Epithelial cell of prostate (primary cell): ENCODE measurements around the gene SPCS1.
A peak's percentile ranks its signal among the peaks of the same experiment; 100 is the strongest.

Experiments
- DNase-seq: peaks from one replicate; pipeline ENCODE4 v3.0.0-alpha.2; 2011; ENCODE audit warnings: low read depth, low spot score
- H3K27ac ChIP-seq: fragments of 450-650 bp; 2 replicates; pipeline ENCODE4 v1.5.1; 2017; ENCODE audit warnings: mild to moderate bottlenecking

Gene SPCS1

GRCh38 chr3:52693071-52693470 is 12.8 kb upstream of the SPCS1 start:
- no peak for DNase-seq
- no peak overlapping the region for H3K27ac ChIP-seq

GRCh38 chr3:52694528-52695189 is 11.2 kb upstream of the SPCS1 start:
- DNase-seq: no peak
- H3K27ac ChIP-seq: no peak overlapping the region

GRCh38 chr3:52695798-52696671 is 9.9 kb upstream of the SPCS1 start:
- H3K27ac ChIP-seq: no peak overlapping the region
- no peak for DNase-seq

GRCh38 chr3:52696830-52697631 is 8.9 kb upstream of the SPCS1 start:
- no peak overlapping the region for H3K27ac ChIP-seq
- DNase-seq: no peak

DNA sequence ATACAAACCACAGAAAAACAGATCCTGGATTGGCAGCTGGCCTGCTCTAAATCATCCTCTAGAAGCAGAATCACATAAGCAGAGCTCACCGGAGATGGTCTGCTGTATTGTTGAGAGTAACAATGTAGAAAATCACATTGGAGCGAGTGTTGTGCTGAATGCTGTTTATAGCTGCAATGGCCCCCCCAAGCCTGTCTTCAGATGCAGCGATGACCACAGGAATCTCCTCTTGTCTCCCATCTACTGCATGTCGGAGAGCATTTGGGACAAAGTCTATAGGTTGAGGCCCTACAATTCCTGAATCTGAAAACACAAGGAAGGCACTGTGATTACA is 8.3 kb upstream of the SPCS1 start:
- DNase-seq: no peak
- no peak overlapping the region for H3K27ac ChIP-seq

DNA sequence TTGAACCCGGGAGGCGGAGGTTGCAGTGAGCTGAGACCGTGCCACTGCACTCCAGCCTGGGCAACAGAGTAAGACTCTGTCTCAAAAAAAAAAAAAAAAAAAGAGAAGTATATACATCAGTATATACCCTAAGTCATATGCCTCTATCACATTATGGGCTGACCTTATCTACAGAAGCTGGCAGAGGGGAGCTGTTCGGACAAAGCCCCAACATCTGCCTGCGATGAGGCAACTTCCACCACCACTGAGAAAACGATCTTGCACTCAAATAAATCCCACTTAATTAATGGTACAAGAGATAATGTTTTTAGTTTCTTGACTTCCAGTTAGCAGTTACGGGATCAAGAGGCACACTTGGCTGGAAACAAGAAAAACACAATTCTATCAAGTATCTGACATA is 2.6 kb upstream of the SPCS1 start:
- H3K27ac ChIP-seq: no peak overlapping the region
- DNase-seq: no peak

- H3K27ac ChIP-seq: peak overlapping the region; percentile 82
- no peak for DNase-seq
Observed at GRCh38 chr3:52704611-52705437, 1.1 kb upstream of the SPCS1 start.

DNA sequence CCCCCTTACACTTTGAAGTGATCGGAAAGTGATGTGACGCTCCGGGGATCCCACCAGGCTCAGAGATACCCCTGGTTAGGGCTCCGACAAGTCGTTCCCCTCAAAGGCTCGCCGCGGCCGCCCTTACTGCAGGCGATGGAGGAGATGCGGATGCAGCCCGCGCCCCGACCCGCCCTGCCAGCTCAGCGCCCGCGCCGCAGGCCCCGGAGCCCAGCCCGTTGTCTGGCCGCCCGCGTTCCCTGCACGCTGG is 543 bp upstream of the SPCS1 start:
- DNase-seq: no peak
- peak overlapping the region; percentile 82 for H3K27ac ChIP-seq

GRCh38 chr3:52707585-52707984 is 1.7 kb downstream of the SPCS1 start:
- H3K27ac ChIP-seq: no peak overlapping the region
- no peak for DNase-seq

- H3K27ac ChIP-seq: no peak overlapping the region
Observed at GRCh38 chr3:52710512-52710911, 4.6 kb downstream of the SPCS1 start.

DNA sequence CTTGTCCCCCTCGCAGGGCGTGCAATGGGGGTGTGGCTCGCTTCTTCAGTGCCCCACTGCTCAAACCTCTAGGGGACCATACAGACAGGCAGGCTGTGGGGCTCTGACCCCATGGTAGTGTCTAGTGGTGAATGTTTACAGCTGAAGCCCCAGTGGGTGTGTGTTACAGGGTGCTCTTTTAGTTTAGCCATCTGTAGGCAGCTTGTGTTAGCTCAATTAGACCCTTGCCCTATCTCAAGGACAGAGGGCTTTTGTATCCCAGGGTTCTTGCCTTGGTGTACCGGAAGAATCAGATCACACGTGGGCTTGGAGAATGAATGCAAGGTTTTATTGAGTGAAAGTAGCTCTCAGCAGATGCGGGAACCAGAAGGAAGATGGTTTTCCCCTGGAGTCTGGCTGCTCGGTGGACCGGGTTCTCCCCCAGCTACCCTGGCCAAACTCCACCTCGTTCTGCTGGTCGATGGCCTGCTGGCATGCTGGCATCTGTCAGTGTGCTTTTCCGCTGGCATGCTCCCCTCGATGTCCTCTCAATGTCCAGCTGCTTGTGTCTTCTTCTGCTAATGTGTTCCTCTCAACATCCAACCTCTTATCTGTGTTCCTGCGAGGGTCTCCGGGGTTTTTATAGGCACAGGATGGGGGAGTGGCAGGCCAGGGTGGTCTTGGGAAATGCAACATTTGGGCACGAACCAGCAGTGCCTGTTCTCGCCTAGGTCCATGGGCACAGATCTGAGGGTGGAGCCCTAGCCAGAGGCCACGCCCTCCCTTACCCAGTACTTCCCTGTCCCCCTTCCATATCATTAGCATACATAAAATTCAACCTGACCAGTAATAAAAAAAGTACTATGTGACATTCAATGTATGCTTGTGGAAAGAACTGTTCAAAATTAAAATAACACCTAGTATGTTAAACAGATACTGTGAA is 6.6 kb downstream of the SPCS1 start:
- H3K27ac ChIP-seq: no peak overlapping the region
- no peak for DNase-seq

More at GRCh38 chr3:52710512-52710911, 4.6 kb downstream of the SPCS1 start:
- DNase-seq: no peak

GRCh38 chr3:52714335-52715302 is 8.7 kb downstream of the SPCS1 start:
- H3K27ac ChIP-seq: no peak overlapping the region
- no peak for DNase-seq

DNA sequence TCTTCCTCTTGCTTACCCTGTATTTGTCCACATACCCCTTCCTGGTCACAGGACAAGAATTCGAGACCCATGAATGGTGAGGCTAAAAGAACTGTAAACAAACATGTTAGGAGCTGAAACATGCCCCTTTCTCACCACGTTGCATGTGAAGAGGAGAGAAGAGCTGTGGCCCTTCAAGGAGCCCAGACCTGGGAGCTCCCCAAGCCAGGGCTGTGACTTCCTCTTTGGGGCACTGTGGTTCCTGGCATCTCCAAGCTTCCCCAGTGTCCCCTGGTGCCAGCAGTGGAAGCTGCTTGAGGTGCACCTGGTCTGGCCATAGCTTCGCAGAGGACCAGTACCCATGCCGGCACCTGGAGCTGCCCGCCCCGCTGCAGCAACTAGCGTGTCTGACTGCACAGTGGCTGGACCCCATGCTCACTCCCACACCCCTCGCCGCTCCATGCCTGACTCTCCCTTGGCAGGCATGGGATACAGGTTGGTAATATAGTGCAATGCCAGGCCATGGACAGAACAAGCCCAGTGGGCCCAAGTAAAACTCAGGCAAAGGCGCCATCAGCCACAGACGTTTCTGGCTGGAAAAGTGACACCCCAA is 9.9 kb downstream of the SPCS1 start:
- no peak for DNase-seq
- H3K27ac ChIP-seq: no peak overlapping the region

DNA sequence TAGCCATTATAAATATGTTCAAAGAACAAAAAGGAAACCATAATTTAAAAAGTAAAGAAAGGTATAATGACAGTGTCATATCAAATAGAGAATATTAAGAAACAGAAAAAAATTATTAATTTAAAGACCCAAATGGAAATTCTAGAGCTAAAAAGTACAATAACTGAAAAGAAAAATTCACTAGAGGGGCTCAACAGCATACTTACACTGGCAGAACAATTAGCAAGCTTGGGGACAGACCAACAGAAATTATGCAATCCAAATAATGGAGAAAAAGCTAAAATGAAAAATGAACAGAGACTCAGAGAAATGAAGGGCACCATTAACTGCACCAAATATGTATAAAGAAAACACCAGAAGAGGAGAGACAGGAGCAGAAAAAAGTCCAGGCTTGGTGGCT is 13.7 kb downstream of the SPCS1 start:
- no peak for DNase-seq
- H3K27ac ChIP-seq: no peak overlapping the region

- H3K27ac ChIP-seq: no peak overlapping the region
- no peak for DNase-seq
Observed at GRCh38 chr3:52721002-52721729, 15.3 kb downstream of the SPCS1 start.

DNA sequence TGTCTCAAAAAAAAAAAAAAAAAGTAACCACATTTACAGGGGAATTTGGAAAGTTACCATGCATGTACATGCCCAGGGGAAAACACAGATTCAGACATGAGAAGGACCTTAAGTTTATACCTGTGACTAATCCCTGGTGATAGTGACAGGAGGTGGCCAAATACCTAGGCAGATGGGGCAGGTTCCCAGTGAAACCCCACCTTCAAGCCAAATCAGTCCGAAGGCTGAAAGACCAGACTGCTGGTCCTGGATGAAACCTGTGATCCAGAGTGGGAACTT is 15.8 kb downstream of the SPCS1 start:
- H3K27ac ChIP-seq: no peak overlapping the region
- DNase-seq: no peak

- H3K27ac ChIP-seq: no peak overlapping the region
- no peak for DNase-seq
Observed at GRCh38 chr3:52722491-52722890, 16.6 kb downstream of the SPCS1 start.

DNA sequence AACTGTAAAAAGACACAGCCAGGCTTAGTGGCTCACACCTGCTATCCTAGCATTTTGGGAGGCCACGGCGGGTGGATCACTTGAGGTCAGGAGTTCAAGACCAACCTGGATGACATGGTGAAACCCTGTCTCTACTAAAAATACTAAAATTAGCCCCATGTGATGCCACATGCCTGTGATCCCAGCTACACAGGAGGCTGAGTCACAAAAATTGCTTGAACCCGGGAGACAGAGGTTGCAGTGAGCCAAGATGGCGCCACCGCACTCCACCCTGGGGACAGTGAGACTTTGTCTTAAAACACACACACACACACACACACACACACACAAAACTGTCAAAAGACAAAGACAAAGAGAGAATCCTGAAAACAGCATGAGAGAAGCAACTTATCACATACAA is 18.0 kb downstream of the SPCS1 start:
- no peak overlapping the region for H3K27ac ChIP-seq
- DNase-seq: no peak
